Hepatocyte (in vitro differentiated cells): ENCODE measurements around the gene ZNF441. TPM values are rescaled to one million over a fixed set of nuclear protein-coding genes. Genes with fewer than 3 reads are reported as not detected.

ENCODE experiments used
- DNase-seq: peaks from one replicate; pipeline ENCODE4 v3.0.0-alpha.2; 2016; ENCODE audit warnings: low spot score
- H2AFZ ChIP-seq: fragments of 200-600 bp; sonication (generic); 2 replicates; pipeline ENCODE4 v1.6.0; 2016; ENCODE audit warnings: antibody characterized with exemption, mild to moderate bottlenecking
- H3K27ac ChIP-seq: fragments of 200-600 bp; sonication (generic); 2 replicates; pipeline ENCODE4 v1.5.1; 2016; ENCODE audit warnings: mild to moderate bottlenecking
- H3K27me3 ChIP-seq: fragments of 200-600 bp; sonication (generic); 2 replicates; pipeline ENCODE4 v1.6.1; 2016
- H3K36me3 ChIP-seq: fragments of 200-600 bp; sonication (generic); replicated peaks from 2 replicates; pipeline ENCODE4 v1.5.1; 2016; ENCODE audit warnings: low read depth; ENCODE audit not compliant: insufficient read depth
- H3K4me1 ChIP-seq: fragments of 200-600 bp; sonication (generic); 2 replicates; pipeline ENCODE4 v1.5.1; 2016; ENCODE audit warnings: mild to moderate bottlenecking, moderate library complexity; ENCODE audit not compliant: insufficient read depth
- H3K4me2 ChIP-seq: fragments of 200-600 bp; sonication (generic); 2 replicates; pipeline ENCODE4 v1.6.0; 2016
- H3K4me3 ChIP-seq: fragments of 200-600 bp; sonication (generic); 2 replicates; pipeline ENCODE4 v1.5.1; 2016; ENCODE audit warnings: mild to moderate bottlenecking
- H3K79me2 ChIP-seq: fragments of 200-600 bp; sonication (generic); 2 replicates; pipeline ENCODE4 v1.6.0; 2017; ENCODE audit warnings: mild to moderate bottlenecking
- H3K9me2 ChIP-seq: fragments of 200-600 bp; sonication (generic); replicated peaks from 2 replicates; pipeline ENCODE4 v1.6.0; 2017; ENCODE audit warnings: mild to moderate bottlenecking; ENCODE audit not compliant: insufficient read depth
- H3K9me3 ChIP-seq: fragments of 200-600 bp; sonication (generic); 2 replicates; pipeline ENCODE4 v1.5.1; 2016; ENCODE audit warnings: low read depth, mild to moderate bottlenecking
- H4K20me1 ChIP-seq: fragments of 200-600 bp; sonication (generic); 2 replicates; pipeline ENCODE4 v1.6.0; 2016; ENCODE audit warnings: mild to moderate bottlenecking; ENCODE audit not compliant: insufficient read depth, poor library complexity, severe bottlenecking
- EZH2 ChIP-seq: fragments of 200-600 bp; sonication (generic); IDR thresholded peaks from 2 replicates; pipeline ENCODE4 v1.6.1; 2016; ENCODE audit warnings: antibody characterized with exemption, mild to moderate bottlenecking, borderline replicate concordance
- EZH2phosphoT487 ChIP-seq: fragments of 200-600 bp; sonication (generic); IDR thresholded peaks from one replicate; pipeline ENCODE4 v1.6.1; 2018; ENCODE audit warnings: antibody characterized with exemption, mild to moderate bottlenecking, low read depth, moderate library complexity; ENCODE audit not compliant: unreplicated experiment, severe bottlenecking
- WGBS: methylation state at CpG from one replicate; pipeline ENCODE4 v1.1.6; 2016; ENCODE audit warnings: low lambda C conversion rate; ENCODE audit errors: missing lambda C conversion rate; 5-methylcytosine and 5-hydroxymethylcytosine counted together
- polyA plus RNA-seq: library from polyadenylated mRNA; unstranded; fragments of >200 nt; fragmentation: Nextera tagmentation; extraction: Ambion mirVana; gene quantifications from 2 replicates; pipeline ENCODE4 v1.2.1, GENCODE V29; 2016
- total RNA-seq: library from RNA; depleted of rRNA; stranded (reverse); fragments of >200 nt; gene quantifications from 2 replicates; pipeline ENCODE4 v1.2.3, GENCODE V29; 2014
- TF ChIP-seq, protein P1 (sequence below): fragments of 200-600 bp; sonication (generic); IDR thresholded peaks from 2 replicates; pipeline ENCODE4 v1.5.1; 2016; ENCODE audit warnings: antibody characterized with exemption, mild to moderate bottlenecking; ENCODE audit not compliant: poor library complexity

Gene ZNF441
- total RNA-seq: 6.2 and 6.7 TPM in 2 replicates
- polyA plus RNA-seq: 2.9 and 6.4 TPM in 2 replicates

- H3K4me2 ChIP-seq: peak within 1 kb of the TSS; percentile 82
- H3K27me3 ChIP-seq: no peaks in the 10 kb centered on the region
- 2% methylated on average over 61 of the region's 61 CpGs for WGBS
Measured at GRCh38 chr19:11766597-11767591, at the start of gene ZNF441. TSS of gene ZNF441 (plus strand) at chr19:11767000. CDS start at chr19:11767194, 194 bp downstream.

DNA sequence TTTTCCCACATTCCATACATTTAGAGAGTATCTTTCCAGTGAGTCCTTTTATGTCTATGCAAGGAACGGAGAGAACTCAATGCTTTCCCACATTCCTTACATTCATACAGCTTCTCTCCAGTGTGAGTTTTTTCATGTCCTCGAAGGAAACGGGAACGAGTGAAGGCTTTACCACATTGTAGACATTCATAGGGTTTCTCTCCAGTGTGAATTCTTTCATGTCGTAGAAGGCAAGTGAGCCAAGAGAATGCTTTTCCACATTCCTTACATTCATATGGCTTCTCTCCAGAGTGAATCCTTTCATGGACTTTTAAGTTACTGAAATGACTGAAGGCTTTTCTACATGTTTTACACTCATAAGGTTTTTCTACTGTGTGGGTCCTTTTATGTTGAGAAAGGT, 45.1 kb upstream of the ZNF441 start:
- peaks cover 5% of the 10 kb centered on the region for H3K79me2 ChIP-seq
- TF ChIP-seq EZH2 (no peak), EZH2phosphoT487 (no peak)
- TF ChIP-seq, protein P1, sequence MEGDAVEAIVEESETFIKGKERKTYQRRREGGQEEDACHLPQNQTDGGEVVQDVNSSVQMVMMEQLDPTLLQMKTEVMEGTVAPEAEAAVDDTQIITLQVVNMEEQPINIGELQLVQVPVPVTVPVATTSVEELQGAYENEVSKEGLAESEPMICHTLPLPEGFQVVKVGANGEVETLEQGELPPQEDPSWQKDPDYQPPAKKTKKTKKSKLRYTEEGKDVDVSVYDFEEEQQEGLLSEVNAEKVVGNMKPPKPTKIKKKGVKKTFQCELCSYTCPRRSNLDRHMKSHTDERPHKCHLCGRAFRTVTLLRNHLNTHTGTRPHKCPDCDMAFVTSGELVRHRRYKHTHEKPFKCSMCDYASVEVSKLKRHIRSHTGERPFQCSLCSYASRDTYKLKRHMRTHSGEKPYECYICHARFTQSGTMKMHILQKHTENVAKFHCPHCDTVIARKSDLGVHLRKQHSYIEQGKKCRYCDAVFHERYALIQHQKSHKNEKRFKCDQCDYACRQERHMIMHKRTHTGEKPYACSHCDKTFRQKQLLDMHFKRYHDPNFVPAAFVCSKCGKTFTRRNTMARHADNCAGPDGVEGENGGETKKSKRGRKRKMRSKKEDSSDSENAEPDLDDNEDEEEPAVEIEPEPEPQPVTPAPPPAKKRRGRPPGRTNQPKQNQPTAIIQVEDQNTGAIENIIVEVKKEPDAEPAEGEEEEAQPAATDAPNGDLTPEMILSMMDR: no peak
- no peak for DNase-seq
- H3K4me3 ChIP-seq: no peak overlapping the region
- H3K27me3 ChIP-seq: no peaks in the 10 kb centered on the region
- no peaks in the 10 kb centered on the region for H4K20me1 ChIP-seq
- H3K27ac ChIP-seq: no peak overlapping the region
- peaks cover 21% of the 10 kb centered on the region for H3K36me3 ChIP-seq
- H3K4me2 ChIP-seq: no peak overlapping the region
- H3K4me1 ChIP-seq: no peaks in the 10 kb centered on the region
- WGBS: 98% methylated on average over 5 of the region's 5 CpGs
- peaks cover 26% of the 10 kb centered on the region for H3K9me3 ChIP-seq
- no peak overlapping the region for H2AFZ ChIP-seq
- no peaks in the 10 kb centered on the region for H3K9me2 ChIP-seq

More at GRCh38 chr19:11766597-11767591, at the start of gene ZNF441:
- Histone ChIP-seq H3K27ac (peak within 1 kb of the TSS; percentile 99), H3K9me2 (no peaks in the 10 kb centered on the region), H3K4me1 (peaks cover 10% of the 10 kb centered on the region), H3K36me3 (no peaks in the 10 kb centered on the region), H3K79me2 (peaks cover 35% of the 10 kb centered on the region), H3K9me3 (no peaks in the 10 kb centered on the region), H3K4me3 (peak within 1 kb of the TSS; percentile 42), H2AFZ (peak within 1 kb of the TSS; percentile 81), H4K20me1 (no peaks in the 10 kb centered on the region)
- DNase-seq: peak; percentile 98
- TF ChIP-seq, protein P1: no peak
- TF ChIP-seq EZH2 (no peak), EZH2phosphoT487 (no peak)

GRCh38 chr19:11722414-11722813, 44.4 kb upstream of the ZNF441 start:
- peaks cover 26% of the 10 kb centered on the region for H3K9me3 ChIP-seq
- H3K4me2 ChIP-seq: no peak overlapping the region
- H3K4me3 ChIP-seq: no peak overlapping the region
- TF ChIP-seq EZH2 (no peak), EZH2phosphoT487 (no peak)
- TF ChIP-seq, protein P1: no peak
- H3K27me3 ChIP-seq: no peaks in the 10 kb centered on the region
- H4K20me1 ChIP-seq: no peaks in the 10 kb centered on the region
- no peak for DNase-seq
- peaks cover 21% of the 10 kb centered on the region for H3K36me3 ChIP-seq
- no peaks in the 10 kb centered on the region for H3K9me2 ChIP-seq
- no peaks in the 10 kb centered on the region for H3K4me1 ChIP-seq
- no peak overlapping the region for H3K27ac ChIP-seq
- H2AFZ ChIP-seq: no peak overlapping the region
- peaks cover 12% of the 10 kb centered on the region for H3K79me2 ChIP-seq
- 97% methylated on average over 10 of the region's 10 CpGs for WGBS
